Keratinocyte (primary cell): ENCODE results near the gene HBZ. TPM values are rescaled to one million over a fixed set of nuclear protein-coding genes. Genes with fewer than 3 reads are reported as not detected.

ENCODE experiments used
- DNase-seq: peaks from one replicate; pipeline ENCODE4 v3.0.0-alpha.2; 2011; ENCODE audit warnings: low read depth, missing footprints, low spot score
- FAIRE-seq: peaks from 2 replicates; lab custom pipeline; 2011; peaks lifted over from hg19 to GRCh38; lab: Jason Lieb, UNC
- H2AFZ ChIP-seq: 2 replicates; pipeline ENCODE4 v1.6.0; 2012; ENCODE audit warnings: low read length, control low read depth, inconsistent platforms; ENCODE audit not compliant: control insufficient read depth
- H3K27ac ChIP-seq: 2 replicates; pipeline ENCODE4 v1.5.1; 2011; ENCODE audit warnings: low read length; ENCODE audit not compliant: control insufficient read depth, insufficient read depth
- H3K27me3 ChIP-seq: 3 replicates; pipeline ENCODE4 v1.6.0; 2011; ENCODE audit warnings: low read length; ENCODE audit not compliant: control insufficient read depth, insufficient read depth; ENCODE audit errors: extremely low read depth
- H3K36me3 ChIP-seq, 2 experiments: 2 replicates in 1 of 2; 3 replicates in 1 of 2; pipeline ENCODE4 v1.5.1; 2011; ENCODE audit warnings: low read length in 2 of 2, mild to moderate bottlenecking in 1 of 2; ENCODE audit not compliant: control insufficient read depth in 2 of 2, insufficient read depth in 2 of 2; ENCODE audit errors: extremely low read depth in 1 of 2
- H3K4me1 ChIP-seq: 3 replicates; pipeline ENCODE4 v1.5.1; 2011; ENCODE audit warnings: low read length; ENCODE audit not compliant: control insufficient read depth, insufficient read depth; ENCODE audit errors: extremely low read depth
- H3K4me2 ChIP-seq: 3 replicates; pipeline ENCODE4 v1.6.0; 2011; ENCODE audit warnings: low read depth, low read length; ENCODE audit not compliant: control insufficient read depth, insufficient read depth; ENCODE audit errors: extremely low read depth
- H3K4me3 ChIP-seq, 3 experiments: fragments of 200-600 bp in 1 of 3; sonication (generic) in 1 of 3; 2 replicates in 2 of 3; 3 replicates in 1 of 3; pipeline ENCODE4 v1.5.1; 2011 to 2016; ENCODE audit warnings: low read length in 3 of 3, mild to moderate bottlenecking in 3 of 3, control low read depth in 2 of 3, inconsistent platforms in 1 of 3, low read depth in 1 of 3, mixed read lengths in 1 of 3, mixed run types in 1 of 3, moderate library complexity in 1 of 3; ENCODE audit not compliant: control insufficient read depth in 2 of 3, insufficient read depth in 2 of 3; ENCODE audit errors: extremely low read depth in 1 of 3
- H3K79me2 ChIP-seq: 2 replicates; pipeline ENCODE4 v1.6.0; 2012; ENCODE audit warnings: low read length; ENCODE audit not compliant: control insufficient read depth, insufficient read depth
- H3K9ac ChIP-seq: 3 replicates; pipeline ENCODE4 v1.6.0; 2011; ENCODE audit warnings: low read length; ENCODE audit not compliant: control insufficient read depth, insufficient read depth; ENCODE audit errors: extremely low read depth
- H3K9me1 ChIP-seq: 3 replicates; pipeline ENCODE4 v1.6.0; 2011; ENCODE audit warnings: low read length; ENCODE audit not compliant: control insufficient read depth, insufficient read depth; ENCODE audit errors: extremely low read depth
- H3K9me3 ChIP-seq: 2 replicates; pipeline ENCODE4 v1.5.1; 2012; ENCODE audit warnings: low read depth, low read length; ENCODE audit not compliant: control insufficient read depth
- H4K20me1 ChIP-seq: 3 replicates; pipeline ENCODE4 v1.6.0; 2011; ENCODE audit warnings: low read length; ENCODE audit not compliant: control insufficient read depth, insufficient read depth; ENCODE audit errors: extremely low read depth
- EZH2 ChIP-seq: IDR thresholded peaks from one replicate; pipeline ENCODE4 v1.6.1; 2012; ENCODE audit warnings: inconsistent platforms, mild to moderate bottlenecking, low read length, moderate library complexity
- dilution Hi-C: fragments of 300-500 bp; cut with MboI; formaldehyde crosslinking; loops from one replicate; pipeline ENCODE4 v1.7.0; 2020; ENCODE audit warnings: low sequenced_read_pairs; ENCODE audit not compliant: extremely low pct_ligation_motif_present
- polyA plus RNA-seq, 5 experiments: library from polyadenylated mRNA; depleted of rRNA in 3 of 5; stranded (reverse) in 3 of 5; stranded (forward) in 1 of 5; unstranded in 1 of 5; fragments of >200 nt; gene quantifications; 1 replicate in 1 of 5; 2 replicates in 3 of 5; 3 replicates in 1 of 5; pipeline versions ENCODE4 v1.2.1 to v1.2.3, GENCODE V29; 2011 to 2012; ENCODE audit warnings: missing spikeins in 2 of 5, low read depth in 1 of 5, low replicate concordance in 1 of 5
- TF ChIP-seq, protein P1 (sequence below), 3 experiments: IDR thresholded peaks in 1 of 3; conservative IDR thresholded peaks in 1 of 3; optimal IDR thresholded peaks in 1 of 3; 2 replicates in 2 of 3; 3 replicates in 1 of 3; pipeline versions ENCODE3 to v1.5.1; 2011; ENCODE audit warnings: low read length in 3 of 3, mild to moderate bottlenecking in 3 of 3, moderate library complexity in 2 of 3, control low read depth in 1 of 3, inconsistent platforms in 1 of 3; ENCODE audit not compliant: insufficient read depth in 2 of 3; ENCODE audit errors: extremely low read depth in 1 of 3

Gene HBZ
- polyA plus RNA-seq, 1 donor (not counting 4 experiments of a cell fraction or from before 2014, with no cell fraction given) = not detected

GRCh38 chr16:193441-193840, 41.0 kb downstream of the HBZ start:
- no peak for FAIRE-seq
- dilution Hi-C loops = no loop called here
- TF ChIP-seq, protein P1, sequence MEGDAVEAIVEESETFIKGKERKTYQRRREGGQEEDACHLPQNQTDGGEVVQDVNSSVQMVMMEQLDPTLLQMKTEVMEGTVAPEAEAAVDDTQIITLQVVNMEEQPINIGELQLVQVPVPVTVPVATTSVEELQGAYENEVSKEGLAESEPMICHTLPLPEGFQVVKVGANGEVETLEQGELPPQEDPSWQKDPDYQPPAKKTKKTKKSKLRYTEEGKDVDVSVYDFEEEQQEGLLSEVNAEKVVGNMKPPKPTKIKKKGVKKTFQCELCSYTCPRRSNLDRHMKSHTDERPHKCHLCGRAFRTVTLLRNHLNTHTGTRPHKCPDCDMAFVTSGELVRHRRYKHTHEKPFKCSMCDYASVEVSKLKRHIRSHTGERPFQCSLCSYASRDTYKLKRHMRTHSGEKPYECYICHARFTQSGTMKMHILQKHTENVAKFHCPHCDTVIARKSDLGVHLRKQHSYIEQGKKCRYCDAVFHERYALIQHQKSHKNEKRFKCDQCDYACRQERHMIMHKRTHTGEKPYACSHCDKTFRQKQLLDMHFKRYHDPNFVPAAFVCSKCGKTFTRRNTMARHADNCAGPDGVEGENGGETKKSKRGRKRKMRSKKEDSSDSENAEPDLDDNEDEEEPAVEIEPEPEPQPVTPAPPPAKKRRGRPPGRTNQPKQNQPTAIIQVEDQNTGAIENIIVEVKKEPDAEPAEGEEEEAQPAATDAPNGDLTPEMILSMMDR (optimal IDR thresholded peaks at IDR 0.05 in 1 of 3, IDR thresholded peaks at IDR 0.05 in 1 of 3, conservative IDR thresholded peaks at IDR 0.05 in 1 of 3; ENCODE audit: extremely low read depth in 1 of 3, insufficient read depth in 2 of 3, low read length in 3 of 3) = no peak
- TF ChIP-seq EZH2 = no peak

DNA sequence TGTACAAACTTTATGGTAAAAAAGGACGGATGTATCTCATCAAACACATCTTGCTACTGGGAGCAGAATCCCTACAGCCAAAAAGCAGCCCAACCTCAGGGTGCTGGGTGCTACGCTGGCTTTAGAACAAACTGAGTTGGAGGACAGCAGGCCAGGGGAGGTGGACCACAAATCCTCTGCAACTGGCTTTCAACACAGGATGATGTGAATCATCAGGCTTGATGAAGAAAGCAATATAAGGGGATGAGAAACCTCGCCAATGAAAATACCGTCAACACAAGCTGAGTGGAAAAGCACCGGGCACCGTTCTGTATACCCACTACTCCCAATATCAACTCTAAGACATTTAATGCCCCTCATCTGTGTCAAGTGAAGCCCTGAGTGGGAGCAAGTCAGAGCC, 42.1 kb downstream of the HBZ start:
- no peak for FAIRE-seq
- DNase-seq = no peak
- Histone ChIP-seq H2AFZ (no peak overlapping the region), H3K27me3 (no peaks in the 10 kb centered on the region), H3K4me3 (no peak overlapping the region), H3K9me1 (no peaks in the 10 kb centered on the region), H4K20me1 (peaks cover 9% of the 10 kb centered on the region), H3K27ac (no peak overlapping the region), H3K4me2 (no peak overlapping the region), H3K9ac (no peak overlapping the region), H3K36me3 (peaks cover 37 to 44% of the 10 kb centered on the region in 2 experiments), H3K9me3 (no peaks in the 10 kb centered on the region), H3K4me1 (no peaks in the 10 kb centered on the region), H3K79me2 (peaks cover 3% of the 10 kb centered on the region)
- TF ChIP-seq, protein P1 (optimal IDR thresholded peaks at IDR 0.05 in 1 of 3, IDR thresholded peaks at IDR 0.05 in 1 of 3, conservative IDR thresholded peaks at IDR 0.05 in 1 of 3; ENCODE audit: extremely low read depth in 1 of 3, insufficient read depth in 2 of 3, low read length in 3 of 3) = no peak
- no peak for TF ChIP-seq EZH2
- dilution Hi-C loops = no loop called here

More at GRCh38 chr16:193441-193840, 41.0 kb downstream of the HBZ start:
- peaks cover 38 to 41% of the 10 kb centered on the region in 2 experiments for H3K36me3 ChIP-seq
- H3K4me3 ChIP-seq = no peak overlapping the region
- no peak overlapping the region for H2AFZ ChIP-seq
- no peaks in the 10 kb centered on the region for H3K27me3 ChIP-seq
- no peaks in the 10 kb centered on the region for H3K4me1 ChIP-seq
- no peak overlapping the region for H3K27ac ChIP-seq
- H4K20me1 ChIP-seq = peaks cover 9% of the 10 kb centered on the region
- H3K9me3 ChIP-seq = no peaks in the 10 kb centered on the region
- no peaks in the 10 kb centered on the region for H3K9me1 ChIP-seq
- no peak for DNase-seq
- peaks cover 3% of the 10 kb centered on the region for H3K79me2 ChIP-seq
- no peak overlapping the region for H3K4me2 ChIP-seq
- H3K9ac ChIP-seq = no peak overlapping the region
